HepG2 (cell line): ENCODE data around the gene MAMSTR. TPM values are rescaled to one million over a fixed set of nuclear protein-coding genes. Genes with fewer than 3 reads are reported as not detected.

ENCODE experiments used
- ARNT2 ChIP-seq: sonication (generic); formaldehyde crosslinking; IDR thresholded peaks from 2 replicates; pipeline ENCODE4 v1.8.0; 2022; ENCODE audit warnings: mild to moderate bottlenecking, low read depth, missing genetic modification reagents, moderate library complexity
- BORCS8-MEF2B ChIP-seq: sonication (generic); formaldehyde crosslinking; IDR thresholded peaks from 2 replicates; pipeline ENCODE4 v1.8.0; 2022; ENCODE audit warnings: mild to moderate bottlenecking, missing genetic modification reagents
- HCFC1 ChIP-seq: fragments of 150-350 bp; IDR thresholded peaks from 2 replicates; pipeline ENCODE4 v1.6.1; 2014; ENCODE audit warnings: low read depth, low read length
- MZF1 ChIP-seq: sonication (generic); formaldehyde crosslinking; IDR thresholded peaks from 2 replicates; pipeline ENCODE4 v1.8.1; 2023; ENCODE audit warnings: mild to moderate bottlenecking, missing genetic modification reagents, borderline replicate concordance
- PITX1 ChIP-seq: sonication (generic); formaldehyde crosslinking; IDR thresholded peaks from 2 replicates; pipeline ENCODE4 v1.5.1; 2020; ENCODE audit warnings: mild to moderate bottlenecking, missing genetic modification reagents
- RARA ChIP-seq: IDR thresholded peaks from 2 replicates; pipeline ENCODE4 v1.6.1; 2016; ENCODE audit warnings: missing genetic modification reagents, missing compliant biosample characterization
- RNF2 ChIP-seq: fragments of 450-650 bp; conservative IDR thresholded peaks from 2 replicates; pipeline ENCODE4 v1.6.1; 2016; ENCODE audit warnings: low read depth
- SP1 ChIP-seq, 2 experiments: fragments of 450-650 bp in 1 of 2; sonication (generic) in 1 of 2; formaldehyde crosslinking in 1 of 2; IDR thresholded peaks; 2 replicates each; pipeline versions ENCODE4 v1.4.0 to v1.6.1; 2016 to 2020; ENCODE audit warnings: missing genetic modification reagents in 1 of 2
- ZMYM4 ChIP-seq: sonication (generic); formaldehyde crosslinking; IDR thresholded peaks from 2 replicates; pipeline ENCODE4 v1.8.1; 2023; ENCODE audit warnings: mild to moderate bottlenecking, missing genetic modification reagents
- ZNF138 ChIP-seq: sonication (generic); formaldehyde crosslinking; IDR thresholded peaks from 2 replicates; pipeline ENCODE4 v1.5.0; 2020; ENCODE audit warnings: mild to moderate bottlenecking, low read depth, missing genetic modification reagents
- ZNF280D ChIP-seq: sonication (generic); formaldehyde crosslinking; IDR thresholded peaks from 2 replicates; pipeline ENCODE4 v1.5.1; 2020; ENCODE audit warnings: mild to moderate bottlenecking, missing genetic modification reagents
- ZNF329 ChIP-seq: sonication (generic); formaldehyde crosslinking; IDR thresholded peaks from 2 replicates; pipeline ENCODE4 v1.9.0; 2021; ENCODE audit warnings: low read depth, mild to moderate bottlenecking, missing genetic modification reagents
- ZNF629 ChIP-seq: sonication (generic); formaldehyde crosslinking; conservative IDR thresholded peaks from 2 replicates; pipeline ENCODE4 v1.5.0; 2020; ENCODE audit warnings: missing genetic modification reagents
- ZNF724P ChIP-seq: sonication (generic); formaldehyde crosslinking; IDR thresholded peaks from 2 replicates; pipeline ENCODE4 v1.8.0; 2022; ENCODE audit warnings: missing genetic modification reagents, borderline replicate concordance
- polyA plus RNA-seq, 8 experiments: library from polyadenylated mRNA; depleted of rRNA in 3 of 8; stranded (reverse) in 7 of 8; unstranded in 1 of 8; fragments of >200 nt; fragmentation: Illumina TruSeq in 4 of 8; extraction: Trizol in 4 of 8; gene quantifications; 2 replicates each; pipeline versions ENCODE4 v1.2.1 to v1.2.3, GENCODE V29; 2011 to 2016; ENCODE audit warnings: low read depth in 4 of 8, missing spikeins in 1 of 8, mixed read lengths in 1 of 8; ENCODE audit not compliant: insufficient read depth in 1 of 8
- total RNA-seq, 5 experiments: library from RNA; depleted of rRNA; stranded (reverse); fragments of >200 nt; fragmentation: Illumina TruSeq; extraction: Trizol; gene quantifications; 2 replicates each; pipeline ENCODE4 v1.2.3, GENCODE V29; 2016; ENCODE audit warnings: low read depth in 1 of 5
- TF ChIP-seq, protein P1 (sequence below): sonication (generic); formaldehyde crosslinking; IDR thresholded peaks from 2 replicates; pipeline ENCODE4; 2020; ENCODE audit warnings: missing genetic modification reagents, mild to moderate bottlenecking, borderline replicate concordance
- TF ChIP-seq, protein P2 (sequence below): sonication (generic); formaldehyde crosslinking; IDR thresholded peaks from 2 replicates; pipeline ENCODE4 v1.5.0; 2020; ENCODE audit warnings: mild to moderate bottlenecking, missing genetic modification reagents
- TF ChIP-seq, protein P3 (sequence below): sonication (generic); formaldehyde crosslinking; IDR thresholded peaks from 2 replicates; pipeline ENCODE4 v1.8.0; 2023; ENCODE audit warnings: mild to moderate bottlenecking, missing genetic modification reagents
- TF ChIP-seq, protein P4 (sequence below): sonication (generic); formaldehyde crosslinking; IDR thresholded peaks from 2 replicates; pipeline ENCODE4 v1.5.1; 2020; ENCODE audit warnings: missing genetic modification reagents, mild to moderate bottlenecking, borderline replicate concordance

The MAMSTR gene
- total and polyA plus RNA-seq, 2 of the 13 experiments (the other 11 are each of a cell fraction or from before 2014, with no cell fraction given): 2.2 to 2.4 TPM

DNA sequence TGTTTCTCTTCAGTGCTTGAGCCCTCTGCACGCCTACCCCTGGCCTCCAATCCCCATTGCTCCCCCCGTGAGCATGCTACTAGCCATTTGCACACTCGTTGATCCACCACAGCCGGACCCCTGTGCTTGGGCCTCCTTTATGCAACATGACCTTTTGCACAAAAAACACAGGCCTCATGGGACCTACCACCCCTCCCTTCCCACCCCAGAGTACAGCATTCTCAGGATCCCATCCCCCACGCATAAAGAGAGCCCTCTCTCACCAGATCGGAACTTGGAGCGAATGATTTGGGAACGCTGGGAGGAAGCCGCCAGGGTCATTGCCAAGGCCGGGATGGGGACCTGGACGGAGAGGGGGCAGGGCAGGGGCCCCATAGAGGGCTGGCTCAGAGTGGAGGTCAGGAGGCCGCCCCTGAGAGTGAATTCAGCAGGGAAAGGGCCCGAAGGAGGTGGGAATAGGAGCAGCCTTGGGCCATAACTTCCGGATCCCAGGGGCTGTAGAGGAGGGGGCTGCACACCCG, 754 bp downstream of the MAMSTR start (continued):
- TF ChIP-seq PITX1 (CRISPR knock-in tag) (peak; percentile 75), ZNF280D (CRISPR knock-in tag) (no peak), ARNT2 (CRISPR knock-in tag) (no peak), RNF2 (no peak), ZMYM4 (CRISPR knock-in tag) (no peak), HCFC1 (no peak), ZNF138 (no peak), MZF1 (CRISPR knock-in tag) (no peak), ZNF629 (CRISPR knock-in tag) (peak; percentile 3; the same call in 1 of the 2 replicates), ZNF724P (CRISPR knock-in tag) (no peak), ZNF329 (CRISPR knock-in tag) (no peak), BORCS8-MEF2B (peak; percentile 43; the same call in 1 of the 2 replicates), SP1 (IDR thresholded peaks at IDR 0.05) (no peak), SP1 (CRISPR knock-in tag; IDR thresholded peaks at IDR 0.05) (no peak), RARA (CRISPR knock-in tag) (peak; percentile 96)
- TF ChIP-seq, protein P1, sequence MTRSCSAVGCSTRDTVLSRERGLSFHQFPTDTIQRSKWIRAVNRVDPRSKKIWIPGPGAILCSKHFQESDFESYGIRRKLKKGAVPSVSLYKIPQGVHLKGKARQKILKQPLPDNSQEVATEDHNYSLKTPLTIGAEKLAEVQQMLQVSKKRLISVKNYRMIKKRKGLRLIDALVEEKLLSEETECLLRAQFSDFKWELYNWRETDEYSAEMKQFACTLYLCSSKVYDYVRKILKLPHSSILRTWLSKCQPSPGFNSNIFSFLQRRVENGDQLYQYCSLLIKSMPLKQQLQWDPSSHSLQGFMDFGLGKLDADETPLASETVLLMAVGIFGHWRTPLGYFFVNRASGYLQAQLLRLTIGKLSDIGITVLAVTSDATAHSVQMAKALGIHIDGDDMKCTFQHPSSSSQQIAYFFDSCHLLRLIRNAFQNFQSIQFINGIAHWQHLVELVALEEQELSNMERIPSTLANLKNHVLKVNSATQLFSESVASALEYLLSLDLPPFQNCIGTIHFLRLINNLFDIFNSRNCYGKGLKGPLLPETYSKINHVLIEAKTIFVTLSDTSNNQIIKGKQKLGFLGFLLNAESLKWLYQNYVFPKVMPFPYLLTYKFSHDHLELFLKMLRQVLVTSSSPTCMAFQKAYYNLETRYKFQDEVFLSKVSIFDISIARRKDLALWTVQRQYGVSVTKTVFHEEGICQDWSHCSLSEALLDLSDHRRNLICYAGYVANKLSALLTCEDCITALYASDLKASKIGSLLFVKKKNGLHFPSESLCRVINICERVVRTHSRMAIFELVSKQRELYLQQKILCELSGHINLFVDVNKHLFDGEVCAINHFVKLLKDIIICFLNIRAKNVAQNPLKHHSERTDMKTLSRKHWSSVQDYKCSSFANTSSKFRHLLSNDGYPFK (CRISPR knock-in tag): no peak
- TF ChIP-seq, protein P2, sequence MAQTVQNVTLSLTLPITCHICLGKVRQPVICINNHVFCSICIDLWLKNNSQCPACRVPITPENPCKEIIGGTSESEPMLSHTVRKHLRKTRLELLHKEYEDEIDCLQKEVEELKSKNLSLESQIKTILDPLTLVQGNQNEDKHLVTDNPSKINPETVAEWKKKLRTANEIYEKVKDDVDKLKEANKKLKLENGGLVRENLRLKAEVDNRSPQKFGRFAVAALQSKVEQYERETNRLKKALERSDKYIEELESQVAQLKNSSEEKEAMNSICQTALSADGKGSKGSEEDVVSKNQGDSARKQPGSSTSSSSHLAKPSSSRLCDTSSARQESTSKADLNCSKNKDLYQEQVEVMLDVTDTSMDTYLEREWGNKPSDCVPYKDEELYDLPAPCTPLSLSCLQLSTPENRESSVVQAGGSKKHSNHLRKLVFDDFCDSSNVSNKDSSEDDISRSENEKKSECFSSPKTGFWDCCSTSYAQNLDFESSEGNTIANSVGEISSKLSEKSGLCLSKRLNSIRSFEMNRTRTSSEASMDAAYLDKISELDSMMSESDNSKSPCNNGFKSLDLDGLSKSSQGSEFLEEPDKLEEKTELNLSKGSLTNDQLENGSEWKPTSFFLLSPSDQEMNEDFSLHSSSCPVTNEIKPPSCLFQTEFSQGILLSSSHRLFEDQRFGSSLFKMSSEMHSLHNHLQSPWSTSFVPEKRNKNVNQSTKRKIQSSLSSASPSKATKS (CRISPR knock-in tag): no peak
- TF ChIP-seq, protein P3, sequence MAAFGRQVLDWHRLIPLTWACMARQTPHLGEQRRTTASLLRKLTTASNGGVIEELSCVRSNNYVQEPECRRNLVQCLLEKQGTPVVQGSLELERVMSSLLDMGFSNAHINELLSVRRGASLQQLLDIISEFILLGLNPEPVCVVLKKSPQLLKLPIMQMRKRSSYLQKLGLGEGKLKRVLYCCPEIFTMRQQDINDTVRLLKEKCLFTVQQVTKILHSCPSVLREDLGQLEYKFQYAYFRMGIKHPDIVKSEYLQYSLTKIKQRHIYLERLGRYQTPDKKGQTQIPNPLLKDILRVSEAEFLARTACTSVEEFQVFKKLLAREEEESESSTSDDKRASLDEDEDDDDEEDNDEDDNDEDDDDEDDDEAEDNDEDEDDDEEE (CRISPR knock-in tag): no peak
- TF ChIP-seq, protein P4, sequence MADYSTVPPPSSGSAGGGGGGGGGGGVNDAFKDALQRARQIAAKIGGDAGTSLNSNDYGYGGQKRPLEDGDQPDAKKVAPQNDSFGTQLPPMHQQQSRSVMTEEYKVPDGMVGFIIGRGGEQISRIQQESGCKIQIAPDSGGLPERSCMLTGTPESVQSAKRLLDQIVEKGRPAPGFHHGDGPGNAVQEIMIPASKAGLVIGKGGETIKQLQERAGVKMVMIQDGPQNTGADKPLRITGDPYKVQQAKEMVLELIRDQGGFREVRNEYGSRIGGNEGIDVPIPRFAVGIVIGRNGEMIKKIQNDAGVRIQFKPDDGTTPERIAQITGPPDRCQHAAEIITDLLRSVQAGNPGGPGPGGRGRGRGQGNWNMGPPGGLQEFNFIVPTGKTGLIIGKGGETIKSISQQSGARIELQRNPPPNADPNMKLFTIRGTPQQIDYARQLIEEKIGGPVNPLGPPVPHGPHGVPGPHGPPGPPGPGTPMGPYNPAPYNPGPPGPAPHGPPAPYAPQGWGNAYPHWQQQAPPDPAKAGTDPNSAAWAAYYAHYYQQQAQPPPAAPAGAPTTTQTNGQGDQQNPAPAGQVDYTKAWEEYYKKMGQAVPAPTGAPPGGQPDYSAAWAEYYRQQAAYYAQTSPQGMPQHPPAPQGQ (CRISPR knock-in tag): no peak
